ENCODE measurements around the gene SLC26A2.

Gene SLC26A2

GRCh38 chr5:149993471-149993870 lies 32.9 kb downstream of the SLC26A2 start:
- no peak for DNase-seq (ENCODE audit: extremely low read depth, low read depth)
- TF ChIP-seq CTCF (IDR thresholded peaks at IDR 0.05; ENCODE audit: low read depth, low read length) = no peak

- no peak for TF ChIP-seq CTCF (IDR thresholded peaks at IDR 0.05; ENCODE audit: low read depth, low read length)
- DNase-seq (ENCODE audit: extremely low read depth, low read depth) = no peak
Observed at GRCh38 chr5:149995385-149996204, 35.0 kb downstream of the SLC26A2 start.

- no peak for TF ChIP-seq CTCF (IDR thresholded peaks at IDR 0.05; ENCODE audit: low read depth, low read length)
- no peak for DNase-seq (ENCODE audit: extremely low read depth, low read depth)
Observed at GRCh38 chr5:149996205-149996890, 35.8 kb downstream of the SLC26A2 start.

- no peak for DNase-seq (ENCODE audit: extremely low read depth, low read depth)
Observed at GRCh38 chr5:149998281-149998680, 37.7 kb downstream of the SLC26A2 start.

GRCh38 chr5:149999359-149999758 lies 38.8 kb downstream of the SLC26A2 start:
- no peak for DNase-seq (ENCODE audit: extremely low read depth, low read depth)
- no peak for TF ChIP-seq CTCF (IDR thresholded peaks at IDR 0.05; ENCODE audit: low read depth, low read length)

More at GRCh38 chr5:149998281-149998680, 37.7 kb downstream of the SLC26A2 start:
- no peak for TF ChIP-seq CTCF (IDR thresholded peaks at IDR 0.05; ENCODE audit: low read depth, low read length)

- no peak for DNase-seq (ENCODE audit: extremely low read depth, low read depth)
- no peak for TF ChIP-seq CTCF (IDR thresholded peaks at IDR 0.05; ENCODE audit: low read depth, low read length)
Observed at GRCh38 chr5:149999866-150000255, 39.3 kb downstream of the SLC26A2 start.

All from AG09319 (cell line).